ENCODE results near the gene EIF4B. TPM values are rescaled to one million over a fixed set of nuclear protein-coding genes. Genes with fewer than 3 reads are reported as not detected.

EIF4B gene
- total and polyA plus RNA-seq, 2 of the 8 experiments (the other 6 are each of a cell fraction or from before 2014, with no cell fraction given): 269 to 816 TPM

DNA sequence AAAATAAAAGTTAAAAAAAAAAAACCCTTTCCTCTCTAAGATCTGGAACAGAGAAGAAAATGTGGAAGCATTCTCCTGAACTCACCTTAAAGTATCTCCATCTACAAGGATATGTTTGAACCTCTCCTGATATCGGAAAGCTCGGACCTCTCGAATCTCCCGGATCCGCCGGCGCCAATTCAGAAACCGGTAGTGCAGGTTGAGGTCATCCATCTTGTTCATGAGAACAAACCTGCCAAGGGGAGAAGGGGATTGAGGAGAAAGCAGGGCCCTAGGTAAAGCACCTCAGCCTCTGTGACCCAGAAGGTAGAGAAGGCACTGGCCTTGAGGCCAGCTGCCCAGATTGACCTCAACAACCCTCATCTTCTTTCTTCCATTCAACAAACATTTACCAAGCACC is 70.8 kb downstream of the EIF4B start:
- Histone ChIP-seq H2BK120ac (replicated peaks; ENCODE audit: low read depth, low read length) (no peak overlapping the region), H3K79me2 (ENCODE audit: control insufficient read depth in 1 of 2, insufficient read depth in 2 of 2, low read length in 2 of 2) (no peaks in the 10 kb centered on the region), H3K4me2 (ENCODE audit: insufficient read depth in 1 of 2, low read depth in 2 of 2, low read length in 2 of 2) (no peak overlapping the region), H2AFZ (ENCODE audit: low read length) (no peak overlapping the region), H3K9ac (replicated peaks in 1 of 4; ENCODE audit: extremely low read depth in 1 of 4, low read depth in 3 of 4, low read length in 3 of 4) (no peak overlapping the region), H3K27ac (ENCODE audit: low read depth, low read length) (no peak overlapping the region), H2BK15ac (ENCODE audit: low read length) (no peak overlapping the region), H2BK12ac (ENCODE audit: low read depth, low read length) (no peak overlapping the region), H3K4ac (replicated peaks; ENCODE audit: insufficient read length, low read depth, low read length) (no peak overlapping the region), H4K20me1 (replicated peaks in 1 of 2; ENCODE audit: control insufficient read depth in 1 of 2, insufficient read depth in 2 of 2, low read length in 2 of 2) (peaks cover 0 to 2% of the 10 kb centered on the region in 2 experiments), H4K8ac (ENCODE audit: extremely low read depth, insufficient read depth, low read length) (no peak overlapping the region), H3K4me3 (ENCODE audit: extremely low read depth in 1 of 4, insufficient read depth in 2 of 4, low read depth in 3 of 4, low read length in 4 of 4) (no peak overlapping the region), H3K56ac (replicated peaks; ENCODE audit: insufficient read length, low read depth, low read length) (no peak overlapping the region), H3K23me2 (ENCODE audit: low read depth, low read length) (peaks cover 10% of the 10 kb centered on the region; the same call in 1 of the 2 replicates), H2AK5ac (ENCODE audit: low read depth, low read length) (no peak overlapping the region), H4K5ac (ENCODE audit: insufficient read length, low read depth, low read length) (no peak overlapping the region), H3K36me3 (ENCODE audit: control insufficient read depth in 2 of 4, insufficient read depth in 4 of 4, low read length in 3 of 4) (peaks cover 0 to 4% (median 2%) of the 10 kb centered on the region in 4 experiments; a peak in 2 of 8 replicates), H3K27me3 (replicated peaks in 1 of 4; ENCODE audit: control insufficient read depth in 3 of 4, extremely low read depth in 1 of 4, insufficient read depth in 3 of 4, low read length in 3 of 4) (peaks cover 0 to 6% (median 4%) of the 10 kb centered on the region in 4 experiments; a peak in 4 of 7 replicates), H3K14ac (ENCODE audit: insufficient read length) (no peak overlapping the region), H3K18ac (ENCODE audit: extremely low read depth, low read length) (no peak overlapping the region), H3K23ac (ENCODE audit: insufficient read length) (no peak overlapping the region), H4K91ac (replicated peaks; ENCODE audit: insufficient read length, low read length) (no peak overlapping the region), H3K9me3 (ENCODE audit: insufficient read depth in 2 of 2, low read depth in 1 of 2, low read length in 1 of 2) (no peaks in the 10 kb centered on the region), H2BK20ac (ENCODE audit: low read length) (no peak overlapping the region), H3K79me1 (ENCODE audit: low read depth, low read length) (no peaks in the 10 kb centered on the region), H2BK5ac (ENCODE audit: low read depth, low read length) (no peak overlapping the region), H3K4me1 (replicated peaks in 1 of 4; ENCODE audit: control insufficient read depth in 3 of 4, insufficient read depth in 4 of 4, low read length in 3 of 4) (peaks cover 0 to 12% (median 3%) of the 10 kb centered on the region in 4 experiments; a peak in 5 of 7 replicates)
- FAIRE-seq: no peak
- 89% methylated on average over 8 of the region's 8 CpGs; no CpG with 5 or more reads in 1 of the 2 experiments for WGBS, 2 experiments (ENCODE audit: extremely low coverage in 1 of 2, insufficient coverage in 1 of 2, insufficient read length in 1 of 2, insufficient replicate concordance in 2 of 2, low coverage in 1 of 2, low lambda C conversion rate in 2 of 2, missing lambda C conversion rate in 1 of 2)
- ChIA-PET POLR2A (ENCODE audit: partially characterized antibody) (interaction anchor here (0.6 to 2.7 kb wide), 5 partner anchors 11 to 63 kb away, joined by 3 to 7 read pairs (median 4); partner anchors contain the start of gene SOAT2), CTCF (ENCODE audit: partially characterized antibody) (interaction anchor here (0.6 to 22.4 kb wide), 5 partner anchors 11 to 272 kb away, joined by 3 to 531 read pairs (median 3); partner anchors contain the start of genes IGFBP6 and SOAT2)
- TF ChIP-seq CBX5 (IDR thresholded peaks at IDR 0.05; ENCODE audit: low read depth, low read length): no peak
- TF ChIP-seq RNF2 (IDR thresholded peaks at IDR 0.05; ENCODE audit: borderline replicate concordance, low read depth, low read length, missing control alignments, poor library complexity, severe bottlenecking): no peak
- TF ChIP-seq RXRA (IDR thresholded peaks at IDR 0.05; ENCODE audit: insufficient read depth, low read depth, low read length): no peak
- no peak for TF ChIP-seq BCL11A (IDR thresholded peaks at IDR 0.05; ENCODE audit: low read depth in 2 of 2, low read length in 2 of 2)
- TF ChIP-seq RBBP5 (IDR thresholded peaks at IDR 0.05; ENCODE audit: borderline replicate concordance, low read depth, low read length): no peak
- no peak for DNase-seq (ENCODE audit: low read depth in 1 of 2, low spot score in 2 of 2)
